ENCODE results near the gene DNM2. TPM values are rescaled to one million over a fixed set of nuclear protein-coding genes. Genes with fewer than 3 reads are reported as not detected.
A peak's percentile ranks its signal among the peaks of the same experiment; 100 is the strongest.

The DNM2 gene
- total RNA-seq, 4 donors from 2014 or later = 469 to 1,152 (median 585) TPM

DNA sequence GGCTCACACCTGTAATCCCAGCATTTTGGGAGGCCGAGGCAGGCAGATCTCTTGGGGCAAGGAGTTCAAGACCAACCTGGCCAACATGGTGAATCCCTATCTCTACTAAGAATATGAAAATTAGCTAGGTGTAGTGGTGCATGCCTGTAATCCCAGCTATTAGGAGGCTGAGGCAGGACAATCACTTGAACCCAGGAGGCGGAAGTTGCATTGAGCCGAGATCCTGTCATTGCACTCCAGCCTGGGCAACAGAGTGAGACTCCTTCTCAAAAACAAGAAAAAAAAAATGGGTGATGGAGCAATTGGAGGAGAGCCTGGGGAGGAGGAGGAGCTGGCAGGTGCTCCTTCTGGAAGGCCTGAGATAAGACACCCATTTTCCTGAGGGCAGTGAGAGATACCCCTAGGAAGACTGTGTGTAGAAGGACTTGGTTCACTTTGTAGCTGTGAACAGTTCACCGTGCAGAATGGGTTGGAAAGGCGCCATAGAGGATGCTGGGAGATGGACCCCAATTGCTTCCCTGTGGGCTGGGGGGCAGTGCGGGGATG lies 144.8 kb downstream of the DNM2 start:
- Histone ChIP-seq H3K36me3 (no peaks in the 10 kb centered on the region), H3K27ac (no peak overlapping the region), H3K4me1 (peaks cover 0 to 9% (median 6%) of the 10 kb centered on the region in 4 donors), H3K27me3 (no peaks in the 10 kb centered on the region), H3K9me3 (no peaks in the 10 kb centered on the region), H3K4me3 (no peak overlapping the region)
- WGBS, 2 donors (ENCODE audit: low coverage in 1 of 2) = 88 to 100% methylated on average over 1 to 6 of the region's 6 CpGs
- in situ Hi-C loops (cut with MboI; ENCODE audit: low pct_ligation_motif_present in 1 of 4, low pct_unique_long_range_greater_than_20kb in 1 of 4, low sequenced_read_pairs in 3 of 4) = loop anchor here in 2 of 4 donors (25.0 kb wide), 1 partner anchor 150 kb away; the partner anchor contains the start of genes DNM2 (in 2 of the 2) and QTRT1 (in 2 of the 2)
- TF ChIP-seq POLR2A (IDR thresholded peaks at IDR 0.05) = no peak
- no peak for TF ChIP-seq EP300 (IDR thresholded peaks at IDR 0.05; ENCODE audit: low read depth)
- TF ChIP-seq, protein P1, sequence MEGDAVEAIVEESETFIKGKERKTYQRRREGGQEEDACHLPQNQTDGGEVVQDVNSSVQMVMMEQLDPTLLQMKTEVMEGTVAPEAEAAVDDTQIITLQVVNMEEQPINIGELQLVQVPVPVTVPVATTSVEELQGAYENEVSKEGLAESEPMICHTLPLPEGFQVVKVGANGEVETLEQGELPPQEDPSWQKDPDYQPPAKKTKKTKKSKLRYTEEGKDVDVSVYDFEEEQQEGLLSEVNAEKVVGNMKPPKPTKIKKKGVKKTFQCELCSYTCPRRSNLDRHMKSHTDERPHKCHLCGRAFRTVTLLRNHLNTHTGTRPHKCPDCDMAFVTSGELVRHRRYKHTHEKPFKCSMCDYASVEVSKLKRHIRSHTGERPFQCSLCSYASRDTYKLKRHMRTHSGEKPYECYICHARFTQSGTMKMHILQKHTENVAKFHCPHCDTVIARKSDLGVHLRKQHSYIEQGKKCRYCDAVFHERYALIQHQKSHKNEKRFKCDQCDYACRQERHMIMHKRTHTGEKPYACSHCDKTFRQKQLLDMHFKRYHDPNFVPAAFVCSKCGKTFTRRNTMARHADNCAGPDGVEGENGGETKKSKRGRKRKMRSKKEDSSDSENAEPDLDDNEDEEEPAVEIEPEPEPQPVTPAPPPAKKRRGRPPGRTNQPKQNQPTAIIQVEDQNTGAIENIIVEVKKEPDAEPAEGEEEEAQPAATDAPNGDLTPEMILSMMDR (IDR thresholded peaks at IDR 0.05) = no peak
- TF ChIP-seq POLR2AphosphoS5 (IDR thresholded peaks at IDR 0.05) = no peak
- intact Hi-C loops (cut with DNase I; ENCODE audit: low total_unique reads) = no loop called here
- DNase-seq = no peak

DNA sequence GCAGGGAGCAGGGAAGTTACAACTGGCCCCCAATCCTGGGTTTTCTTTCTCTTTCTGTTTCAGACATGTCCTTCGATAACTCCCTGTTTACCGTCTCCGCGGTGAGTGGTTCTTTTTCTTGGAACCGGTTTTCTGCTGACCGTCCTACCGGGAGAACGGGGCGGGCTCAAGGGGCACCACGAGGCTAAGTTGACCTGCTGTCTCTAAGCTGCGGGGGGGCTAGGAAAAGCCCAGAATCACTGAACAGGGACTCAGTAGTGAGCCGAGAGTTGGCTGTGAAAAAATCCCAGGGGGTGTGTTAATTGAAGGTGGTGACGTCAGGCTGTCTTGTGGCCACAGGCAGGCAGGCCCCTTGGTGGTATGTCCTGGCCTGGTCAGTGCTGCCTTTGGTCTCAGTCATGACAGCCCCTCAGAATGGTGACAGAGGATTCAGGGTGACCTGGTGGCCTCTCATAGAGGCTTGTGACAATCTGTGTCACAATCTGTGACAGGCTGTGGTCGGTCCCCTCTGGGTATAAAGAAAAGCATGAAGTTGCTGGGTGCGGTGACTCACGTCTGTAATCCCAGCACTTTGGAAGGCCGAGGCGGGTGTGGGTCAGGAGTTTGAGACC lies 145.3 kb downstream of the DNM2 start:
- 73% methylated on average over 18 of the region's 18 CpGs; no CpG with 5 or more reads in 1 of the 2 donors for WGBS, 2 donors (ENCODE audit: low coverage in 1 of 2)
- no peak overlapping the region for H3K27ac ChIP-seq
- intact Hi-C loops (cut with DNase I; ENCODE audit: low total_unique reads) (no loop called here), in situ Hi-C loops (cut with MboI; ENCODE audit: low pct_ligation_motif_present in 1 of 4, low pct_unique_long_range_greater_than_20kb in 1 of 4, low sequenced_read_pairs in 3 of 4) (loop anchor here in 2 of 4 donors (25.0 kb wide), 1 partner anchor 151 kb away; the partner anchor contains the start of genes DNM2 (in 2 of the 2) and QTRT1 (in 2 of the 2))
- DNase-seq = no peak
- H3K36me3 ChIP-seq = no peaks in the 10 kb centered on the region
- no peak overlapping the region for H3K4me3 ChIP-seq
- H3K27me3 ChIP-seq = no peaks in the 10 kb centered on the region
- no peak for TF ChIP-seq POLR2A (IDR thresholded peaks at IDR 0.05)
- TF ChIP-seq POLR2AphosphoS5 (IDR thresholded peaks at IDR 0.05) = no peak
- no peak for TF ChIP-seq EP300 (IDR thresholded peaks at IDR 0.05; ENCODE audit: low read depth)
- H3K9me3 ChIP-seq = no peaks in the 10 kb centered on the region
- H3K4me1 ChIP-seq = peaks cover 0 to 9% (median 6%) of the 10 kb centered on the region in 4 donors

DNA sequence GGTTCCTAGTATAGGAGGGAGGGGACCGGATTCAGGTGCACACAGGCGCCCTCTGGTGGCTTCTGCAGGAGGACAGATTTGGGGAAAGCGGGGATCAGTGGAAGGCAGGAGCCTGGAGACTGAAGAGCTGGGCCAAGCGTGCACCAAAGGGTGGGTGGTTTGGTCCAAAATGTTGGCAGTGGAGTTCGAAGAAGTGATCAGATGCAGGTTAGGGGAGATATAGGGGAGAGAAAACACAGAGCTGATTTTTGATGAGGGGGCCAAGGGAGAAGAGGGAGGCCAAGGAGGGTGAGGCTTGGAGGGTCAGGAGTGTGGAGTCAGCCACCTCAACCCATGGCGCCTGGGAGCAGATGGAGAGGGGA lies 146.6 kb downstream of the DNM2 start:
- intact Hi-C loops (cut with DNase I; ENCODE audit: low total_unique reads) (no loop called here), in situ Hi-C loops (cut with MboI; ENCODE audit: low pct_ligation_motif_present in 1 of 4, low pct_unique_long_range_greater_than_20kb in 1 of 4, low sequenced_read_pairs in 3 of 4) (loop anchor here in 2 of 4 donors (25.0 kb wide), 1 partner anchor 152 kb away; the partner anchor contains the start of genes DNM2 (in 2 of the 2) and QTRT1 (in 2 of the 2))
- TF ChIP-seq, protein P1 (IDR thresholded peaks at IDR 0.05) = peak; percentile 85 to 89 (median 88)
- TF ChIP-seq POLR2AphosphoS5 (IDR thresholded peaks at IDR 0.05) = no peak

DNA sequence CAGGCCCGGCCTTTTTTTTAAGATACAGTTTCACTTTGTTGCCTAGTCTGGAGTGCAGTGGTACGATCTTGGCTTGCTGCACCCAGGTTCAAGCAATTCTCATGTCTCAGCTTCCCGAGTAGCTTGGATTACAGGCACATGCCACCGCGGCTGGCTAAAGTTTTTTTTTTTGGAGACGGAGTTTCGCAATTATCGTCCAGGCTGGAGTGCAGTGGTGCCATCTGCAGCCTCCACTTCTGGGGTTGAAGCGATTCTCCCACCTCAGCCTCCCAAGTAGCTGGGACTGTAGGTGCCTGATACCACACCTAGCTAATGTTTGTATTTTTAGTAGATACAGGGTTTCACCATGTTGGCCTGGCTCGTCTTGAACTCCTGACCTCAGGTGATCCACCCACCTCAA lies 148.6 kb downstream of the DNM2 start:
- 89 to 90% methylated on average over 8 to 10 of the region's 10 CpGs for WGBS, 2 donors (ENCODE audit: low coverage in 1 of 2)
- Histone ChIP-seq H3K27me3 (no peaks in the 10 kb centered on the region), H3K36me3 (no peaks in the 10 kb centered on the region), H3K9me3 (no peaks in the 10 kb centered on the region), H3K4me3 (no peak overlapping the region), H3K4me1 (peaks cover 0 to 15% (median 10%) of the 10 kb centered on the region in 4 donors), H3K27ac (no peak overlapping the region)
- TF ChIP-seq POLR2A (IDR thresholded peaks at IDR 0.05) = no peak
- no peak for TF ChIP-seq POLR2AphosphoS5 (IDR thresholded peaks at IDR 0.05)
- TF ChIP-seq EP300 (IDR thresholded peaks at IDR 0.05; ENCODE audit: low read depth) = no peak
- TF ChIP-seq, protein P1 (IDR thresholded peaks at IDR 0.05) = no peak
- in situ Hi-C loops (cut with MboI; ENCODE audit: low pct_ligation_motif_present in 1 of 4, low pct_unique_long_range_greater_than_20kb in 1 of 4, low sequenced_read_pairs in 3 of 4) (loop anchor here in 3 of 4 donors (5.0 to 25.0 kb wide), 2 partner anchors 154 kb away; partner anchors contain the start of genes DNM2 (in 2 of the 3) and QTRT1 (in 2 of the 3)), intact Hi-C loops (cut with DNase I; ENCODE audit: low total_unique reads) (no loop called here)
- DNase-seq = no peak

More for the DNA sequence above, 146.6 kb downstream of the DNM2 start:
- no peak overlapping the region for H3K4me3 ChIP-seq
- WGBS, 2 donors (ENCODE audit: low coverage in 1 of 2) = 3 to 12% methylated on average over 5 to 6 of the region's 6 CpGs
- no peaks in the 10 kb centered on the region for H3K27me3 ChIP-seq
- peak overlapping the region in 2 of 4 donors; percentile 32 to 55 for H3K27ac ChIP-seq
- H3K36me3 ChIP-seq = no peaks in the 10 kb centered on the region
- H3K9me3 ChIP-seq = no peaks in the 10 kb centered on the region
- H3K4me1 ChIP-seq = peaks cover 0 to 9% (median 6%) of the 10 kb centered on the region in 4 donors
- DNase-seq = peak; percentile 91
